Chondrocyte (in vitro differentiated cells): ENCODE data around the gene ZBTB7A. TPM values are rescaled to one million over a fixed set of nuclear protein-coding genes. Genes with fewer than 3 reads are reported as not detected.

Experiments
- DNase-seq: peaks from one replicate; pipeline ENCODE4 v3.0.0; 2021; ENCODE audit warnings: mixed read lengths, low spot score
- H3K27ac Mint-ChIP-seq: one replicate; pipeline ENCODE4 v1.8.0; 2021; ENCODE audit warnings: mild to moderate bottlenecking, moderate library complexity, mixed read lengths; ENCODE audit not compliant: unreplicated experiment
- H3K27me3 Mint-ChIP-seq: 2 replicates; pipeline ENCODE4 v1.8.0; 2021; ENCODE audit warnings: low read depth, mixed read lengths
- H3K36me3 Mint-ChIP-seq: 2 replicates; pipeline ENCODE4 v1.8.0; 2021; ENCODE audit warnings: low read depth, mixed read lengths
- H3K4me1 Mint-ChIP-seq: 2 replicates; pipeline ENCODE4 v1.8.0; 2021; ENCODE audit warnings: low read depth, mild to moderate bottlenecking, mixed read lengths
- H3K4me3 Mint-ChIP-seq: one replicate; pipeline ENCODE4 v1.8.0; 2021; ENCODE audit warnings: mild to moderate bottlenecking, moderate library complexity, mixed read lengths; ENCODE audit not compliant: unreplicated experiment
- H3K9me3 Mint-ChIP-seq: 2 replicates; pipeline ENCODE4 v1.8.0; 2021; ENCODE audit warnings: low read depth, mixed read lengths
- total RNA-seq: library from RNA; stranded (reverse); gene quantifications from 3 replicates; pipeline ENCODE4 v1.2.1, GENCODE V29; 2021
- TF ChIP-seq, protein P1 (sequence below): fragments of 200-600 bp; sonication (generic); IDR thresholded peaks from 2 replicates; pipeline ENCODE4 v1.5.0; 2021; ENCODE audit warnings: antibody characterized with exemption, mild to moderate bottlenecking, moderate library complexity

ZBTB7A gene
- total RNA-seq, 1 donor from 2014 or later, result 29.5 TPM

DNA sequence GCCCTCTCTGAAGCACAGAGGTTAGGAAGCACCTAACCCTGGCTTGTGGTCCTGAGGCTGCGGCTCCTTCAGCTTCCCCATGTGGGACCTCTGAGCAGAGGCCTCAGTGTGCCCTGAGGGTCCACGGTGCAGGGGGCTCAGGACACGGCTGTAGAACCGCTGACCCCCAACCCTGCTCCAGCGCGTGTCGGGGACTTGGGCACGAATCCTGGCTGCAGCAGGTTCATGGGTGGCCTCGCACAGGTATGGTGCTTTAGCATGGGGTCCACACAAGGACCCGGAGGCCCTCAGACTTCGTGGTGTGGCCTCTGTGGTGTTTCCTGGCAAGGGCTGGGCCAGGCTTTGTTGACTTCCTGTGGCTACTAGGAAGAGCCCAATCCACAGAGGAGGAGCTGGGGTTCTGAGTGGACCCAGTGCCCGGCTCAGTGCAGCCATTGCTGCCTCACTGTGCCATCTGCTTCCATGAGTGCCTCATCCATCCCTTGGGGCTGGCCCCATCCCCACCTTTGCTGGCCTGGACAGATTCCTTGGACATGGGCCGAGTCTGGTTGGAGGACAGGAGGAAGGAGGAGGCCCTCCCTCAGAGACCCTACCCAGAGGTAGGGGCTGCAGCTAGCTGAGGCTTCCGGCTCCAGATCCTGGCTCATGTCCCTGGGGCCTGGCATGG, 24.5 kb downstream of the ZBTB7A start:
- no peak overlapping the region for H3K4me3 Mint-ChIP-seq
- peaks cover 7% of the 10 kb centered on the region for H3K36me3 Mint-ChIP-seq
- H3K27ac Mint-ChIP-seq, result no peak overlapping the region
- H3K9me3 Mint-ChIP-seq, result no peaks in the 10 kb centered on the region
- TF ChIP-seq, protein P1, sequence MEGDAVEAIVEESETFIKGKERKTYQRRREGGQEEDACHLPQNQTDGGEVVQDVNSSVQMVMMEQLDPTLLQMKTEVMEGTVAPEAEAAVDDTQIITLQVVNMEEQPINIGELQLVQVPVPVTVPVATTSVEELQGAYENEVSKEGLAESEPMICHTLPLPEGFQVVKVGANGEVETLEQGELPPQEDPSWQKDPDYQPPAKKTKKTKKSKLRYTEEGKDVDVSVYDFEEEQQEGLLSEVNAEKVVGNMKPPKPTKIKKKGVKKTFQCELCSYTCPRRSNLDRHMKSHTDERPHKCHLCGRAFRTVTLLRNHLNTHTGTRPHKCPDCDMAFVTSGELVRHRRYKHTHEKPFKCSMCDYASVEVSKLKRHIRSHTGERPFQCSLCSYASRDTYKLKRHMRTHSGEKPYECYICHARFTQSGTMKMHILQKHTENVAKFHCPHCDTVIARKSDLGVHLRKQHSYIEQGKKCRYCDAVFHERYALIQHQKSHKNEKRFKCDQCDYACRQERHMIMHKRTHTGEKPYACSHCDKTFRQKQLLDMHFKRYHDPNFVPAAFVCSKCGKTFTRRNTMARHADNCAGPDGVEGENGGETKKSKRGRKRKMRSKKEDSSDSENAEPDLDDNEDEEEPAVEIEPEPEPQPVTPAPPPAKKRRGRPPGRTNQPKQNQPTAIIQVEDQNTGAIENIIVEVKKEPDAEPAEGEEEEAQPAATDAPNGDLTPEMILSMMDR, result no peak
- DNase-seq, result no peak
- no peaks in the 10 kb centered on the region for H3K27me3 Mint-ChIP-seq
- no peaks in the 10 kb centered on the region for H3K4me1 Mint-ChIP-seq

DNA sequence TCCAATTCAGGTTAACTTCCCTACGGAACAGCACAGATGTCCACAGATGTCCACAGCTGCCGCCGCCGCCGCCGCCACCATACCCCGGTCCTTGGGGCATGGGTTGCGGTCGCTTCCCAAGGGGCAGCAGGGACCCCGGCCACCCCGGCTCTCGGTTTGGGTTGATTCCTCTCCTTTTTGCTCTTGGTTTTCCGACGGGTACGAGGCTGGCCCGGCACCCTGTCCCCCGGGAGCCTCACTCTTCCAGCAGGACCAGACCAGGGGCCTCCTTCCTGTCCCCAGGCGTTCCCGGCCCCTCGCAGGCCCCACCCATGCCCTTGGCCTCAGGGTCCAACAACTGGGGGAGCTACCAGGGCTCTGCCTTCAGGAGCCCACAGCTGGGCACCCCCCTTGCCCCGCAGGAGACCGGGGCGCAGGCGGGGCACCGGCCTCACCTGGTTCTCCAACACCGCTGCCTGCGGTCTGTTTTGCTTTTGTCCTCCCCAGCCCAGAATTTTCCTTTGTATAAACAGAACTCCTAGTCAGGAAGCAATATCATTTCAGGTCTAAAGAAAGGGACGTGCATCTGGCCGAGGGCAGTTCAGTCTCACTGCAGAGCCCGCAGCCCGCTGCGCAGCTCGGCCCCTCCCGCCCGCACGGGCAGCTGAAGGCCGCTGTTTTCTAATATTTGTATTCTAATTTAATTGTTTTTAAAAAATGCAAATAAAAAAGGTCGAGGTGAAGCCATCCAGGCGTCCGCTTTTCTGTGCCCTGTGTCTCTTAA, 27.9 kb downstream of the ZBTB7A start:
- H3K27ac Mint-ChIP-seq, result no peak overlapping the region
- no peaks in the 10 kb centered on the region for H3K27me3 Mint-ChIP-seq

DNA sequence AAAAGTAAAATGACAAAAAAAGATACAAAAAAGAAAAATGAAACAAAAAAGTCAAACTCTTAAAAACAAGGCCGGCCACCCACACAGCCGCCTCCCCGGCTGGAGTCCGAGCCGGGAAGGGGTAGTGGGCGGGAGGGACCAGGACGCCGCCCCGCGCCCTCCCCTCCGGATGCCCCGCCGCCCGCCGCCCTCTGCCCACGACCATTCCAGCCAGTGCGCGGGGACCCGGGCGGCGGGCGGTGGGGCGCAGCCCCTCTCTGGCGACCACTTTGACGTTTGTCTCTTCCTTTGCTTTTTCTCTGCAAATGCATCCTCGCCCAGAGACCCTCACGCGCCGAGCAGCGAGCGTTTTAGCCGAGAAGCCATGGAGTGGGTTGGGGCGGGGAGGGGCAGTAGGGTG, 28.6 kb downstream of the ZBTB7A start:
- Mint-ChIP-seq H3K4me3 (no peak overlapping the region), H3K27me3 (no peaks in the 10 kb centered on the region), H3K4me1 (no peaks in the 10 kb centered on the region), H3K36me3 (peaks cover 4% of the 10 kb centered on the region), H3K9me3 (no peaks in the 10 kb centered on the region), H3K27ac (no peak overlapping the region)
- DNase-seq, result no peak
- TF ChIP-seq, protein P1, result no peak

More for the DNA sequence above, 27.9 kb downstream of the ZBTB7A start:
- TF ChIP-seq, protein P1, result no peak
- no peaks in the 10 kb centered on the region for H3K9me3 Mint-ChIP-seq
- no peaks in the 10 kb centered on the region for H3K4me1 Mint-ChIP-seq
- H3K4me3 Mint-ChIP-seq, result no peak overlapping the region
- no peak for DNase-seq
- H3K36me3 Mint-ChIP-seq, result peaks cover 4% of the 10 kb centered on the region

DNA sequence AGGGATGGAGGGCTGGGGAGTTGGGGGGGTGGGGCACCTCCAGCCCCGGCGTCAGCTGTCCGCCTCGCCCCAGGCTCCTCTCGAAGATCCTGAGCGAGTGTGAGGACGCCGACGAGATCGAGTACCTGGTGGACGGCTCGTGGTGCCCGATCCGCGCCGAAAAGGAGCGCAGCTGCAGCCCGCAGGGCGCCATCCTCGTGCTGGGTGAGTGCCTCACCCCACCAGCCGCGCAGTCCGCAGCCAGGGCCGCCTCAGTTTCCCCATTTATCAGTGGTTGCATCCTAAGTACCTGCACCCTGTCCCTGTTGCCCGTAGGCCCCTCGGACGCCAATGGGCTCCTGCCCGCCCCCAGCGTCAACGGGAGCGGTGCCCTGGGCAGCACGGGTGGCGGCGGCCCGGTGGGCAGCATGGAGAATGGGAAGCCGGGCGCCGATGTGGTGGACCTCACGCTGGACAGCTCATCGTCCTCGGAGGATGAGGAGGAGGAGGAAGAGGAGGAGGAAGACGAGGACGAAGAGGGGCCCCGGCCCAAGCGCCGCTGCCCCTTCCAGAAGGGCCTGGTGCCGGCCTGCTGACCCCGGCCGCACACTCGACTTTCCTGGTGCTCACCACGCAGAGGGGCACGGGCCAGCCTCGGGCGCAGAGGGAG, 29.3 kb downstream of the ZBTB7A start:
- TF ChIP-seq, protein P1, result no peak
- no peak for DNase-seq
- no peak overlapping the region for H3K27ac Mint-ChIP-seq
- H3K9me3 Mint-ChIP-seq, result no peaks in the 10 kb centered on the region
- no peak overlapping the region for H3K4me3 Mint-ChIP-seq
- H3K36me3 Mint-ChIP-seq, result peaks cover 4% of the 10 kb centered on the region
- H3K27me3 Mint-ChIP-seq, result no peaks in the 10 kb centered on the region
- H3K4me1 Mint-ChIP-seq, result no peaks in the 10 kb centered on the region

DNA sequence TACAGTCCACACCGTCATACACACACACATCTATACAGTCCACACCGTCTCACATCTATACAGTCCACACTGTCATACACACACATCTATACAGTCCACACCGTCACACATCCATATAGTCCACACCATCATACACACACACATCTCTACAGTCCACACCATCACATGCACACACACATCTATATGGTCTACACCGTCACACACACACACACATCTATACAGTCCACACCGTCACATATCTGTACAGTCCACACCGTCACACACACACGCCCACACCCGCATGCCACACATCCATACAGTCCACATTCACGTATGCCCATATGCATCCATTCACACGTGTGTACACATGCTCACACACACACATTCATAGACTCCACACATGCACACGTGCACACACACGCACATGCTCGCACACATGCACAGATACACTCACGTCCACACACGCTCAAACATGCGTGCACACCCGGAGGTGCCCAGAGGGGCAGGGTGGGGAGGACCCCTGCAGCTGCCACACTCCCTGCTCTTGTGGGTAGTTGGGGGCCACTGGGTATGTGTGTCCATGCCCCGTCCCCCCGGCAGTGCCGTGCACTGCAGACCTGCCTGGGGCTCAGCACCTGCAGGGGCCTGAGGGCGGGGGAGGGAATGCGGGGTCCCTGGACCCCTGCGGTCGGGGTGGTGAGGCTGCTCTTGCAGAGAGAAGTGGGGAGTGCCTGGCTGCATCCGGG, 30.0 kb downstream of the ZBTB7A start:
- TF ChIP-seq, protein P1, result no peak
- no peak overlapping the region for H3K4me3 Mint-ChIP-seq
- peaks cover 4% of the 10 kb centered on the region for H3K36me3 Mint-ChIP-seq
- no peak for DNase-seq
- H3K27ac Mint-ChIP-seq, result no peak overlapping the region
- H3K27me3 Mint-ChIP-seq, result no peaks in the 10 kb centered on the region
- no peaks in the 10 kb centered on the region for H3K4me1 Mint-ChIP-seq
- H3K9me3 Mint-ChIP-seq, result no peaks in the 10 kb centered on the region
